HUES64 (cell line): ENCODE data around the gene KIR3DL1. TPM values are rescaled to one million over a fixed set of nuclear protein-coding genes. Genes with fewer than 3 reads are reported as not detected.
"Not testable (repeated sequence)": the region's sequence is repeated elsewhere in the genome, so short reads cannot be mapped to it uniquely, and the experiment has no call there.

Experiments
- H3K27ac ChIP-seq: 2 replicates; pipeline ENCODE4 v1.7.0; 2013; ENCODE audit warnings: low read depth, low read length, inconsistent platforms
- H3K27me3 ChIP-seq: 2 replicates; pipeline ENCODE4 v1.6.1; 2013; ENCODE audit warnings: mild to moderate bottlenecking, low read length; ENCODE audit not compliant: insufficient read depth
- H3K36me3 ChIP-seq: 2 replicates; pipeline ENCODE4 v1.6.1; 2013; ENCODE audit warnings: mild to moderate bottlenecking, low read length; ENCODE audit not compliant: insufficient read depth
- H3K4me1 ChIP-seq: 2 replicates; pipeline ENCODE4 v1.6.1; 2013; ENCODE audit warnings: mild to moderate bottlenecking, low read length, moderate library complexity; ENCODE audit not compliant: insufficient read depth
- H3K4me3 ChIP-seq: 2 replicates; pipeline ENCODE4 v1.5.1; 2013; ENCODE audit warnings: mild to moderate bottlenecking, low read length, moderate library complexity
- H3K9ac ChIP-seq: 2 replicates; pipeline ENCODE4 v1.6.1; 2013; ENCODE audit warnings: mild to moderate bottlenecking, low read depth, low read length
- H3K9me3 ChIP-seq: 2 replicates; pipeline ENCODE4 v1.6.1; 2013; ENCODE audit warnings: low read depth, low read length; ENCODE audit not compliant: insufficient read depth
- WGBS: fragments of 150-250, 120-280 bp; methylation state at CpG from one replicate; pipeline ENCODE4 v1.1.7; 2013; ENCODE audit warnings: missing lambda C conversion rate; 5-methylcytosine and 5-hydroxymethylcytosine counted together
- polyA plus RNA-seq, 2 experiments: library from polyadenylated mRNA; stranded (reverse); fragments of 50-300 nt; gene quantifications; one replicate each; pipeline ENCODE4 v1.2.3, GENCODE V29; 2013

KIR3DL1 gene
- not detected for polyA plus RNA-seq (2013, experiment 1 of 2)
- polyA plus RNA-seq (2013, experiment 2 of 2): not detected

DNA sequence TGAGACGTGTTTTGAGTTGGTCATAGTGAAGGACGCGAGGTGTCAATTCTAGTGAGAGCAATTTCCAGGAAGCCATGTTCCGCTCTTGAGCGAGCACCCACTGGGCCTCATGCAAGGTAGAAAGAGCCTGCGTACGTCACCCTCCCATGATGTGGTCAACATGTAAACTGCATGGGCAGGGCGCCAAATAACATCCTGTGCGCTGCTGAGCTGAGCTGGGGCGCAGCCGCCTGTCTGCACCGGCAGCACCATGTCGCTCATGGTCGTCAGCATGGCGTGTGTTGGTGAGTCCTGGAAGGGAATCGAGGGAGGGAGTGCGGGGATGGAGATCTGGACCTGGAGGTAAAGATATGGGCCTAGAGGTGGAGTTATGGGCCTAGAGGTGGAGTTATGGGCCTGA, at the start of gene KIR3DL1:
Gene KIR3DL1 (plus strand): TSS at position 218 of the 400 bp plus-strand sequence.
- H3K27ac ChIP-seq, H3K36me3 ChIP-seq, H3K4me1 ChIP-seq, H3K27me3 ChIP-seq, H3K4me3 ChIP-seq, H3K9ac ChIP-seq: not testable (repeated sequence)
- H3K9me3 ChIP-seq: peaks cover 84% of the 10 kb centered on the region
- WGBS: 81% methylated on average over 14 of the region's 17 CpGs

DNA sequence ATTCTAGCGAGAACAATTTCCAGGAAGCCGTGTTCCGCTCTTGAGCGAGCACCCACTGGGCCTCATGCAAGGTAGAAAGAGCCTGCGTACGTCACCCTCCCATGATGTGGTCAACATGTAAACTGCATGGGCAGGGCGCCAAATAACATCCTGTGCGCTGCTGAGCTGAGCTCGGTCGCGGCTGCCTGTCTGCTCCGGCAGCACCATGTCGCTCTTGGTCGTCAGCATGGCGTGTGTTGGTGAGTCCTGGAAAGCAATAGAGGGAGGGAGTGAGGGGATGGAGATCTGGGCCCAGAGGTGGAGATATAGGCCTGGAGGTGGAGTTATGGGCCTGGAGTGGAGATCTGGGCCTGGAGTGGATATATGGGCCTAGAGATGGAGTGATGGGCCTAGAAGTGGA, 46.6 kb upstream of the KIR3DL1 start, which contains the start of gene KIR2DL1:
Gene KIR2DL1 (plus strand): TSS at position 148 of the 400 bp plus-strand sequence. CDS start 58 bp downstream, at position 206.
- H3K4me3 ChIP-seq, H3K27me3 ChIP-seq, H3K36me3 ChIP-seq, H3K9ac ChIP-seq, H3K27ac ChIP-seq, H3K4me1 ChIP-seq: not testable (repeated sequence)
- 90% methylated on average over 15 of the region's 15 CpGs for WGBS
- H3K9me3 ChIP-seq: peaks cover 11% of the 10 kb centered on the region; the same call in 1 of the 2 replicates

DNA sequence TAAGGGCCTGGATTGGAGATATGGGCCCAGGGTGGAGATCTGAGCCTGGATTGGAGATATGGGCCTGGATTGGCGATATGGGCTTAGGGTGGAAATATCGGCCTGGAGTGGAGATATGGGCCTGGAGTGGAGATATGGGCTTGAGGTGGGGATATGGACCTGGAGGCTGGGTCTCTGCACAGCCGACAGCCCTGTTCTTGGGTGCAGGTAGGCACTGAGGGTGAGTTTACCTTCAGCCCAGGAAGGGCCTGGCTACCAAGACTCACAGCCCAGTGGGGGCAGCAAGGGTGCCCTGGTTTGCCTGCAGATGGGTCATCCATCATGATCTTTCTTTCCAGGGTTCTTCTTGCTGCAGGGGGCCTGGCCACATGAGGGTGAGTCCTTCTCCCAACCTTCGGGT, 45.8 kb upstream of the KIR3DL1 start:
- not testable (repeated sequence) for H3K9me3 ChIP-seq, H3K9ac ChIP-seq, H3K4me3 ChIP-seq, H3K27me3 ChIP-seq, H3K4me1 ChIP-seq, H3K36me3 ChIP-seq, H3K27ac ChIP-seq
- 88% methylated on average over 3 of the region's 4 CpGs for WGBS

DNA sequence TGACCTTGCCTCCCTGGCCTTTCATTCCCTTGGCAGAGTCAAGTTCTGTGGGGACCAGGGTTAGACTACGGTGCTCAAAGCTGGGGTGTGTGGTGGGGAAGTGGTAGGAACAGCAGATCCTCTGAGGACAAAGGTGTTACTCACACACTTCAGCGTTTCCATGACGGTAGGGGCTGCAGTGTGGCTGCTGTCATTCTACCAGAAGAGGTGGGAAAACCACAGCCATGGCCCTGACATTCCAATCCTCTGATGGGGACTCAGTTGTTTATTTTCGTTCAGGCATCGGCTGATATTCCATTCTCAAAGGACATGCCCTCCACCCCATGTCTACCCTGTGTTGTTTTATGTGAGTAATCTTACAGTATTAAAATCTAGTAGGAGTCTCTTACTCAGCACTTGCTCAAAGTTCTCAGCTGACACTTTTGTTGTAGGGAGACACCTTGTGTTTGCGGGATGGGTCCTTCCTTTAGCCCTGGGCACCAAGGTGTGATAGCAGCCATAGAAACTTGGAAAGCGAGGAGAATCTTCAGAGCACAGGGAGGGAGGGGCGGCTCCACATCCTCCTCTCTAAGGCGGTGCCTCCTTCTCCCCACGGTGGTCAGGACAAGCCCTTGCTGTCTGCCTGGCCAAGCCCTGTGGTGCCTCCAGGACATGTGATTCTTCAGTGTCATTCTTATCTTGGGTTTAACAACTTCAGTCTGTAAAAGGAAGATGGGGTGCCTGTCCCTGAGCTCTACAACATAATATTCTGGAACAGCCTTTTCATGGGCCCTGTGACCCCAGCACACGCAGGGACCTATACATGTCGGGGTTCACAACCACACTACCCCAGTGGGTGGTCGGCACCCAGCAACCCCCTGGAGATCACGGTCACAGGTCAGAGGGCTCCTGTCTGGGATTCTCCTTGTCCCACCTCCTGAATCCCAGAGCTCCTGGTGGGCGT, 45.0 kb upstream of the KIR3DL1 start:
- not testable (repeated sequence) for H3K27ac ChIP-seq, H3K9me3 ChIP-seq, H3K9ac ChIP-seq, H3K4me1 ChIP-seq, H3K4me3 ChIP-seq, H3K36me3 ChIP-seq, H3K27me3 ChIP-seq
- 75% methylated on average over 11 of the region's 15 CpGs for WGBS

DNA sequence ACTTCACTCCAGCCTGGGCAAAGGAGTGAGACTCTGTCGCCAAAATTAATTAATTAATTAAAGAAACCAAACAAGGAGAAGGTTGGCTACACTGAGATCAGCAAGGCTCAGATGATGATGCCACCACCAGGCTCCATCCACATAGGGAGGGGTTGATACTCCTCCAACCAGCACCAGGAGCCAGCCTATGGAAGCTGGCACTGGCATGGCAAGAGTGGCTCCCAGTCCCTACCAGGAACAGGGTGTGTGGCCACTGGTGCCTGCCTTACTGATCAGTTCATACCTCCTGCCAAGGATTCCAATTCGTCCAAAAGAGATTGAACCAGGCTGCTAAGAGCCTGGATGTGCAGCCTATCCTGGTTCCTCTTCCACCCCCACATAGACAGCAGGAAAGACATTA, 43.6 kb upstream of the KIR3DL1 start:
- WGBS: 21% methylated on average over 2 of the region's 2 CpGs
- H3K4me3 ChIP-seq: not testable (repeated sequence)

DNA sequence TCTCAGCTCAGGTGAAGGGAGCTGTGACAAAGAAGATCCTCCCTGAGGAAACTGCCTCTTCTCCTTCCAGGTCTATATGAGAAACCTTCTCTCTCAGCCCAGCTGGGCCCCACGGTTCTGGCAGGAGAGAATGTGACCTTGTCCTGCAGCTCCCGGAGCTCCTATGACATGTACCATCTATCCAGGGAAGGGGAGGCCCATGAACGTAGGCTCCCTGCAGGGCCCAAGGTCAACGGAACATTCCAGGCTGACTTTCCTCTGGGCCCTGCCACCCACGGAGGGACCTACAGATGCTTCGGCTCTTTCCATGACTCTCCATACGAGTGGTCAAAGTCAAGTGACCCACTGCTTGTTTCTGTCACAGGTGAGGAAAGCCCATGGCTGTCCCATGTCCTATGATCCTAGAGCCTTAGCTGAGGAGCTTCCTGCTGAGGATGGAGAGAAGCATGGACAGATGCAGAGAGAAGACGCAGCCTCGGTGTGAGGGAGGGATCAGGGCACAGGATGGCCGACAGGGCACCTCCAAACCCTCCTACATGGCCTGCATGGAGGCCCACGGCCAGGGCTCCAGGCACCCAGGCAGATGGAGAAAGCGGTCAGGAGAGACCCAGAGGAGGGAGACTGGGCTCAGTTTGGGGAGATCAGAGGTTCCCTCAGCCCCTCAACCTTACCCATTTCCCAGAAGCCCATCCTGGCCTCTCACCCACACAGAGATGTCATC, 41.0 kb upstream of the KIR3DL1 start:
- not testable (repeated sequence) for H3K27me3 ChIP-seq, H3K4me1 ChIP-seq, H3K36me3 ChIP-seq, H3K4me3 ChIP-seq, H3K9ac ChIP-seq, H3K27ac ChIP-seq, H3K9me3 ChIP-seq
- 79% methylated on average over 11 of the region's 12 CpGs for WGBS

More for the DNA sequence above, 43.6 kb upstream of the KIR3DL1 start:
- H3K36me3 ChIP-seq, H3K27me3 ChIP-seq, H3K27ac ChIP-seq, H3K9ac ChIP-seq, H3K9me3 ChIP-seq, H3K4me1 ChIP-seq: not testable (repeated sequence)

DNA sequence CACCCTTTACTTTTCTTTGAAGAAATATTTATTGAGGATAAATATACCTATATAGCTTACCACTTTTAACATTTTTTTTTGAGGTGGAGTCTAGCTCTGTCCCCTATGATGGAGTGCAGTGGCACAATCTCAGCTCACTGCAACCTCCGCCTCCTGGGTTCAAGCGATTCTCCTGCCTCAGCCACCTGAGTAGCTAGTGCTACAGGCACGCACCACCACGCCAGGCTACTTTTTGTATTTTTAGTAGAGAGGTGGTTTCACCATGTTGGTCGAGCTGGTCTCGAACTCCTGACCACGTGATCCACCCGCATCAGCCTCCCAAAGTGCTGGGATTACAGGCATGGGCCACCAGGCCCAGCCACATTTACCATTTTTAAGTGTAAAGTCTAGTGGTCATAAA, 40.4 kb upstream of the KIR3DL1 start:
- H3K9me3 ChIP-seq, H3K4me1 ChIP-seq, H3K27me3 ChIP-seq, H3K27ac ChIP-seq, H3K4me3 ChIP-seq, H3K9ac ChIP-seq, H3K36me3 ChIP-seq: not testable (repeated sequence)
- WGBS: 79% methylated on average over 8 of the region's 8 CpGs

DNA sequence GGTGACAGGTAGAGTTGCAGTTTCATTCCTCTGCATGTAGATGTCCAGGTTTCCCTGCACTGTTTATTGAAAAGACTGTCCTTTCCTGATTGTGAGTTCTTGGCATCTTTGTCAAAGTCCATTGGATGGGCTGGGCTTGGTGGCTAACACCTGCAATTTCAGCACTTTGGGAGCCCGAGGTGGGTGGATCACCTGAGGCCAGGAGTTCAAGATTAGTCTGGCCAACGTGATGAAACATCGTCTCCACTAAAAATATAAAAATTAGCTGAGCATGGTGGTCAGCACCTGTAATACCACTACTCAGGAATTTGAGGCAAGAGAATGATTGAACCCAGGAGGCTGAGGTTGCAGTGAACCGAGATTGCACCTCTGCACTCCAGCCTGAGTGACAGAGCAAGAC, 38.4 kb upstream of the KIR3DL1 start:
- not testable (repeated sequence) for H3K4me1 ChIP-seq, H3K9me3 ChIP-seq, H3K27me3 ChIP-seq, H3K9ac ChIP-seq, H3K27ac ChIP-seq, H3K36me3 ChIP-seq, H3K4me3 ChIP-seq
- WGBS: 67% methylated on average over 1 of the region's 4 CpGs

DNA sequence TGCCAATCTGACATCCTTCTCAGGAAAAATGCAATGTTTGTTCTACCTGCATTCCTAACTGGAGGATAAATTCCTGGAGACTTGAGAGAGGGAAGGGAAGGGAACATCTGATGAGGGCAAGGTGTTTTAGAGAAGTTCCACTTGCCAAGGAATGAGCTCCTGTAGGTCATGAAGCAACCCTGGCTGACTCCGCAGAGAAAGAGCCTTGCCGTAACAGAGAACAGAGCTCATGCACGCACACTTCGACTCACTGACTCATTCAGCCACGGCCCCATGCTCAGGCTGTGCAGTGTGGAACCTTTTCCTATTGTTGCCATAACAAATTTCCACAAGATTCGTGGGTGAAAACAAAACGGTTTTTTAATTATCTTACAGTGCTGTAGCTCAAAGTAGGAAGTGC, 37.4 kb upstream of the KIR3DL1 start:
- not testable (repeated sequence) for H3K4me1 ChIP-seq, H3K27ac ChIP-seq, H3K9ac ChIP-seq, H3K27me3 ChIP-seq, H3K36me3 ChIP-seq, H3K4me3 ChIP-seq
- 76% methylated on average over 5 of the region's 7 CpGs for WGBS
- H3K9me3 ChIP-seq: peaks cover 10% of the 10 kb centered on the region; the same call in 1 of the 2 replicates

GRCh38 chr19:54782916-54783315, 33.4 kb upstream of the KIR3DL1 start:
- H3K36me3 ChIP-seq, H3K27ac ChIP-seq, H3K27me3 ChIP-seq, H3K4me3 ChIP-seq, H3K9ac ChIP-seq, H3K4me1 ChIP-seq: not testable (repeated sequence)
- 69% methylated on average over 3 of the region's 4 CpGs for WGBS
- H3K9me3 ChIP-seq: peaks cover 30% of the 10 kb centered on the region

DNA sequence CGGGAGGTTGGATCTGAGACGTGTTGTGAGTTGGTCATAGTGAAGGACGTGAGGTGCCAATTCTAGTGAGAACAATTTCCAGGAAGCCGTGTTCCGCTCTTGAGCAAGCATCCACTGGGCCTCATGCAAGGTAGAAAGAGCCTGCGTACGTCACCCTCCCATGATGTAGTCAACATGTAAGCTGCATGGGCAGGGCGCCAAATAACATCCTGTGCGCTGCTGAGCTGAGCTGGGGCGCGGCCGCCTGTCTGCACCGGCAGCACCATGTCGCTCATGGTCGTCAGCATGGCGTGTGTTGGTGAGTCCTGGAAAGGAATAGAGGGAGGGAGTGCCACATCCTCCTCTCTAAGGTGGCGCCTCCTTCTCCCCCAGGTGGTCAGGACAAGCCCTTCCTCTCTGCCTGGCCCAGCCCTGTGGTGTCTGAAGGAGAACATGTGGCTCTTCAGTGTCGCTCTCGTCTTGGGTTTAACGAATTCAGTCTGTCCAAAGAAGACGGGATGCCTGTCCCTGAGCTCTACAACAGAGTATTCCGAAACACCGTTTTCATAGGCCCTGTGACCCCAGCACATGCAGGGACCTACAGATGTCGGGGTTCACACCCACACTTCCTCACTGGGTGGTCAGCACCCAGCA, 30.1 kb upstream of the KIR3DL1 start:
- H3K9ac ChIP-seq, H3K4me1 ChIP-seq, H3K27me3 ChIP-seq, H3K36me3 ChIP-seq, H3K4me3 ChIP-seq, H3K27ac ChIP-seq: not testable (repeated sequence)
- H3K9me3 ChIP-seq: peaks cover 59% of the 10 kb centered on the region
- 85% methylated on average over 24 of the region's 24 CpGs for WGBS
